Measurements from ENCODE around the gene TMEM132D.

DNA sequence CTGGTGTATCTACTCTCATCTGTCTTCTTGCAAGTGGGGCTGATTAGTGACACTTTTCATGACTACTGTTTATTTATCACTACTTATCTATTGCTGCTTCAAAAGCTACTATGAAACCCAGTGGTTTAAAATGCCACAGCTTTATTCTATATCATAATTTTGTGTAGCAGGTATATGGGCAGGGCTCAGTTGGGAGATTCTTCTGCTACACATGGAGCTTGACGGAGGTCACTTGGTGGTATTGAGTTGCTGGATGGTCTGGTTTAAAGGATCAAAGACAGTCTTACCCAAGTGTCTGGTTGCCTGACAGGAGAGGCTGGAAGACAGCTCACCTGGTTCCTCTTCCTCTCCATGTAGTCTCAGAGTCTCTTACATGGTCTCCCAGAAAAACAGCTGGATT is 222.7 kb downstream of the TMEM132D start:
- TF ChIP-seq CTCF (IDR thresholded peaks at IDR 0.05; ENCODE audit: low read depth, low read length, missing input control): no peak
- TF ChIP-seq, protein P1, sequence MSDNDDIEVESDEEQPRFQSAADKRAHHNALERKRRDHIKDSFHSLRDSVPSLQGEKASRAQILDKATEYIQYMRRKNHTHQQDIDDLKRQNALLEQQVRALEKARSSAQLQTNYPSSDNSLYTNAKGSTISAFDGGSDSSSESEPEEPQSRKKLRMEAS (IDR thresholded peaks at IDR 0.05): no peak
- no peak for TF ChIP-seq SP1 (IDR thresholded peaks at IDR 0.05)
- no peak for TF ChIP-seq HNF4A (conservative IDR thresholded peaks at IDR 0.05)
- TF ChIP-seq TAF1 (conservative IDR thresholded peaks at IDR 0.05): no peak
- TF ChIP-seq, protein P2, sequence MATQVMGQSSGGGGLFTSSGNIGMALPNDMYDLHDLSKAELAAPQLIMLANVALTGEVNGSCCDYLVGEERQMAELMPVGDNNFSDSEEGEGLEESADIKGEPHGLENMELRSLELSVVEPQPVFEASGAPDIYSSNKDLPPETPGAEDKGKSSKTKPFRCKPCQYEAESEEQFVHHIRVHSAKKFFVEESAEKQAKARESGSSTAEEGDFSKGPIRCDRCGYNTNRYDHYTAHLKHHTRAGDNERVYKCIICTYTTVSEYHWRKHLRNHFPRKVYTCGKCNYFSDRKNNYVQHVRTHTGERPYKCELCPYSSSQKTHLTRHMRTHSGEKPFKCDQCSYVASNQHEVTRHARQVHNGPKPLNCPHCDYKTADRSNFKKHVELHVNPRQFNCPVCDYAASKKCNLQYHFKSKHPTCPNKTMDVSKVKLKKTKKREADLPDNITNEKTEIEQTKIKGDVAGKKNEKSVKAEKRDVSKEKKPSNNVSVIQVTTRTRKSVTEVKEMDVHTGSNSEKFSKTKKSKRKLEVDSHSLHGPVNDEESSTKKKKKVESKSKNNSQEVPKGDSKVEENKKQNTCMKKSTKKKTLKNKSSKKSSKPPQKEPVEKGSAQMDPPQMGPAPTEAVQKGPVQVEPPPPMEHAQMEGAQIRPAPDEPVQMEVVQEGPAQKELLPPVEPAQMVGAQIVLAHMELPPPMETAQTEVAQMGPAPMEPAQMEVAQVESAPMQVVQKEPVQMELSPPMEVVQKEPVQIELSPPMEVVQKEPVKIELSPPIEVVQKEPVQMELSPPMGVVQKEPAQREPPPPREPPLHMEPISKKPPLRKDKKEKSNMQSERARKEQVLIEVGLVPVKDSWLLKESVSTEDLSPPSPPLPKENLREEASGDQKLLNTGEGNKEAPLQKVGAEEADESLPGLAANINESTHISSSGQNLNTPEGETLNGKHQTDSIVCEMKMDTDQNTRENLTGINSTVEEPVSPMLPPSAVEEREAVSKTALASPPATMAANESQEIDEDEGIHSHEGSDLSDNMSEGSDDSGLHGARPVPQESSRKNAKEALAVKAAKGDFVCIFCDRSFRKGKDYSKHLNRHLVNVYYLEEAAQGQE (IDR thresholded peaks at IDR 0.05): no peak

Data from liver (tissue), 3 donors.